ENCODE results near the gene TMEFF2. TPM values are rescaled to one million over a fixed set of nuclear protein-coding genes. Genes with fewer than 3 reads are reported as not detected.

TMEFF2 gene
- total and polyA plus RNA-seq, 4 donors = 0.08 TPM; not detected in 3

DNA sequence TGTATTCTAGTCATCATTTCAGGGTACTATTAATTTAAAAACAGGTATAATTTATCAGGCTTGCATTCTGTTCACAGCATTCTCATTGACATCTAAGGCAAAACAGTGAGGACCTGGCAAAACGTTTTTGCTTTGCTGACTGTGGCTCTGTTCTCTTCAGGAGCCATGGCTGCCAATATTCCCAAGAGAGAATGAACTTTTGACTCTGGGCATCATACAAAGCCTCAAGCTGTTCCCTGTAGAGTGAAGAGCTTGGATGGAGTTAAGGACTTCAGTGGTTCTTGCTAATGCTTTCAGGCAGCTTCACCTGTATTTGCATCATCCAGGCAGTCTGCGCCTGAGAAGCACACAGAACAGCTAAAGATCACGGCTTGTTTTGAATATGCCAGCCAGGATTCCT is 282.0 kb downstream of the TMEFF2 start:
- no peak overlapping the region for H3K4me3 ChIP-seq (ENCODE audit: low read depth in 1 of 3, low read length in 3 of 3)
- DNase-seq (ENCODE audit: low spot score) = no peak
- H3K4me1 ChIP-seq (ENCODE audit: control insufficient read depth in 4 of 4, insufficient read depth in 4 of 4, low read length in 3 of 4) = no peaks in the 10 kb centered on the region
- WGBS = 70% methylated on average over 3 of the region's 3 CpGs
- TF ChIP-seq HNF4G (IDR thresholded peaks at IDR 0.05) (no peak), TAF1 (conservative IDR thresholded peaks at IDR 0.05) (no peak), YY1 (IDR thresholded peaks at IDR 0.05) (no peak), SP1 (IDR thresholded peaks at IDR 0.05) (no peak), RXRA (IDR thresholded peaks at IDR 0.05) (no peak), JUND (IDR thresholded peaks at IDR 0.05) (no peak)
- TF ChIP-seq, protein P1, sequence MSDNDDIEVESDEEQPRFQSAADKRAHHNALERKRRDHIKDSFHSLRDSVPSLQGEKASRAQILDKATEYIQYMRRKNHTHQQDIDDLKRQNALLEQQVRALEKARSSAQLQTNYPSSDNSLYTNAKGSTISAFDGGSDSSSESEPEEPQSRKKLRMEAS (IDR thresholded peaks at IDR 0.05) = no peak
- TF ChIP-seq, protein P2, sequence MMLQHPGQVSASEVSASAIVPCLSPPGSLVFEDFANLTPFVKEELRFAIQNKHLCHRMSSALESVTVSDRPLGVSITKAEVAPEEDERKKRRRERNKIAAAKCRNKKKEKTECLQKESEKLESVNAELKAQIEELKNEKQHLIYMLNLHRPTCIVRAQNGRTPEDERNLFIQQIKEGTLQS (IDR thresholded peaks at IDR 0.05) = no peak
- TF ChIP-seq, protein P3, sequence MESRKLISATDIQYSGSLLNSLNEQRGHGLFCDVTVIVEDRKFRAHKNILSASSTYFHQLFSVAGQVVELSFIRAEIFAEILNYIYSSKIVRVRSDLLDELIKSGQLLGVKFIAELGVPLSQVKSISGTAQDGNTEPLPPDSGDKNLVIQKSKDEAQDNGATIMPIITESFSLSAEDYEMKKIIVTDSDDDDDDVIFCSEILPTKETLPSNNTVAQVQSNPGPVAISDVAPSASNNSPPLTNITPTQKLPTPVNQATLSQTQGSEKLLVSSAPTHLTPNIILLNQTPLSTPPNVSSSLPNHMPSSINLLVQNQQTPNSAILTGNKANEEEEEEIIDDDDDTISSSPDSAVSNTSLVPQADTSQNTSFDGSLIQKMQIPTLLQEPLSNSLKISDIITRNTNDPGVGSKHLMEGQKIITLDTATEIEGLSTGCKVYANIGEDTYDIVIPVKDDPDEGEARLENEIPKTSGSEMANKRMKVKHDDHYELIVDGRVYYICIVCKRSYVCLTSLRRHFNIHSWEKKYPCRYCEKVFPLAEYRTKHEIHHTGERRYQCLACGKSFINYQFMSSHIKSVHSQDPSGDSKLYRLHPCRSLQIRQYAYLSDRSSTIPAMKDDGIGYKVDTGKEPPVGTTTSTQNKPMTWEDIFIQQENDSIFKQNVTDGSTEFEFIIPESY (IDR thresholded peaks at IDR 0.05) = no peak
- TF ChIP-seq, protein P4, sequence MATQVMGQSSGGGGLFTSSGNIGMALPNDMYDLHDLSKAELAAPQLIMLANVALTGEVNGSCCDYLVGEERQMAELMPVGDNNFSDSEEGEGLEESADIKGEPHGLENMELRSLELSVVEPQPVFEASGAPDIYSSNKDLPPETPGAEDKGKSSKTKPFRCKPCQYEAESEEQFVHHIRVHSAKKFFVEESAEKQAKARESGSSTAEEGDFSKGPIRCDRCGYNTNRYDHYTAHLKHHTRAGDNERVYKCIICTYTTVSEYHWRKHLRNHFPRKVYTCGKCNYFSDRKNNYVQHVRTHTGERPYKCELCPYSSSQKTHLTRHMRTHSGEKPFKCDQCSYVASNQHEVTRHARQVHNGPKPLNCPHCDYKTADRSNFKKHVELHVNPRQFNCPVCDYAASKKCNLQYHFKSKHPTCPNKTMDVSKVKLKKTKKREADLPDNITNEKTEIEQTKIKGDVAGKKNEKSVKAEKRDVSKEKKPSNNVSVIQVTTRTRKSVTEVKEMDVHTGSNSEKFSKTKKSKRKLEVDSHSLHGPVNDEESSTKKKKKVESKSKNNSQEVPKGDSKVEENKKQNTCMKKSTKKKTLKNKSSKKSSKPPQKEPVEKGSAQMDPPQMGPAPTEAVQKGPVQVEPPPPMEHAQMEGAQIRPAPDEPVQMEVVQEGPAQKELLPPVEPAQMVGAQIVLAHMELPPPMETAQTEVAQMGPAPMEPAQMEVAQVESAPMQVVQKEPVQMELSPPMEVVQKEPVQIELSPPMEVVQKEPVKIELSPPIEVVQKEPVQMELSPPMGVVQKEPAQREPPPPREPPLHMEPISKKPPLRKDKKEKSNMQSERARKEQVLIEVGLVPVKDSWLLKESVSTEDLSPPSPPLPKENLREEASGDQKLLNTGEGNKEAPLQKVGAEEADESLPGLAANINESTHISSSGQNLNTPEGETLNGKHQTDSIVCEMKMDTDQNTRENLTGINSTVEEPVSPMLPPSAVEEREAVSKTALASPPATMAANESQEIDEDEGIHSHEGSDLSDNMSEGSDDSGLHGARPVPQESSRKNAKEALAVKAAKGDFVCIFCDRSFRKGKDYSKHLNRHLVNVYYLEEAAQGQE (IDR thresholded peaks at IDR 0.05) = no peak
- no peak overlapping the region for H3K27ac ChIP-seq (ENCODE audit: low read depth in 1 of 2, low read length in 2 of 2)
- no peak overlapping the region for H3K9ac ChIP-seq (ENCODE audit: low read depth in 1 of 2, low read length in 2 of 2)
- no peaks in the 10 kb centered on the region for H3K27me3 ChIP-seq (ENCODE audit: control insufficient read depth in 4 of 4, insufficient read depth in 4 of 4, low read length in 3 of 4)
- no peaks in the 10 kb centered on the region for H3K9me3 ChIP-seq (ENCODE audit: control insufficient read depth in 4 of 4, low read length in 3 of 4)
- no peaks in the 10 kb centered on the region for H3K36me3 ChIP-seq (ENCODE audit: control insufficient read depth in 4 of 4, insufficient read depth in 3 of 4, low read depth in 1 of 4, low read length in 3 of 4)

DNA sequence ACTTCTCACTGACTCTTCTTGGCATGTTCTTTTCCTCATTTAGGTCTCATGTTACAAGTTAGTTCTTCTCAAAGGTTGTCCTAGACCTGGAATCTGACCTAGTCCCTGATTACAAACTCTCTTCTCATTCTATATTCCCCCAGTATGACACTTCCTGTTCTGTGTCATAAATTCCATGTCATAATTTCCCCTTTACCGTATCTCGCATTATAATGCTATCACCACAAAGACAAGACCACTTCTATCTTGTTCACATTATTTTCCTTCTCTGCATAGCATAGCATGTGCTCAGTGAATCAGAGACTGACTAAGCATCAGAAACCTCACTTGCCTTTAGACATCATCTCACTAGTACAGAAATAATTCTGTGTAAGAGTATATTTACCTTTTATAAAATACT is 284.2 kb downstream of the TMEFF2 start:
- Histone ChIP-seq H3K4me3 (ENCODE audit: low read depth in 1 of 3, low read length in 3 of 3) (no peak overlapping the region), H3K27me3 (ENCODE audit: control insufficient read depth in 4 of 4, insufficient read depth in 4 of 4, low read length in 3 of 4) (no peaks in the 10 kb centered on the region), H3K9me3 (ENCODE audit: control insufficient read depth in 4 of 4, low read length in 3 of 4) (no peaks in the 10 kb centered on the region), H3K9ac (ENCODE audit: low read depth in 1 of 2, low read length in 2 of 2) (no peak overlapping the region), H3K27ac (ENCODE audit: low read depth in 1 of 2, low read length in 2 of 2) (no peak overlapping the region), H3K36me3 (ENCODE audit: control insufficient read depth in 4 of 4, insufficient read depth in 3 of 4, low read depth in 1 of 4, low read length in 3 of 4) (no peaks in the 10 kb centered on the region), H3K4me1 (ENCODE audit: control insufficient read depth in 4 of 4, insufficient read depth in 4 of 4, low read length in 3 of 4) (no peaks in the 10 kb centered on the region)
- 71% methylated on average over 2 of the region's 2 CpGs for whole genome bisulfite sequencing
- no peak for DNase-seq (ENCODE audit: low spot score)
- no peak for TF ChIP-seq GABPA (IDR thresholded peaks at IDR 0.05 in 1 of 2, conservative IDR thresholded peaks at IDR 0.05 in 1 of 2)
- no peak for TF ChIP-seq HNF4G (IDR thresholded peaks at IDR 0.05)
- TF ChIP-seq SP1 (IDR thresholded peaks at IDR 0.05) = no peak
- TF ChIP-seq RXRA (IDR thresholded peaks at IDR 0.05) = no peak
- no peak for TF ChIP-seq YY1 (IDR thresholded peaks at IDR 0.05)
- TF ChIP-seq NR2F2 (IDR thresholded peaks at IDR 0.05) = no peak
- TF ChIP-seq, protein P1 (IDR thresholded peaks at IDR 0.05) = no peak
- TF ChIP-seq RAD21 (IDR thresholded peaks at IDR 0.05) = no peak
- no peak for TF ChIP-seq HNF4A (conservative IDR thresholded peaks at IDR 0.05)
- TF ChIP-seq, protein P2 (IDR thresholded peaks at IDR 0.05) = no peak
- TF ChIP-seq JUND (IDR thresholded peaks at IDR 0.05) = no peak
- TF ChIP-seq FOXA2 (IDR thresholded peaks at IDR 0.05) = no peak
- TF ChIP-seq, protein P3 (IDR thresholded peaks at IDR 0.05) = no peak
